GM21390 (cell line): ENCODE results near the gene KIAA0319L.

ENCODE experiments used
- ATAC-seq: cut with Tn5 transposase; IDR thresholded peaks from one replicate; pipeline ENCODE4 v1.9.1; 2021; ENCODE audit not compliant: unreplicated experiment

KIAA0319L gene

DNA sequence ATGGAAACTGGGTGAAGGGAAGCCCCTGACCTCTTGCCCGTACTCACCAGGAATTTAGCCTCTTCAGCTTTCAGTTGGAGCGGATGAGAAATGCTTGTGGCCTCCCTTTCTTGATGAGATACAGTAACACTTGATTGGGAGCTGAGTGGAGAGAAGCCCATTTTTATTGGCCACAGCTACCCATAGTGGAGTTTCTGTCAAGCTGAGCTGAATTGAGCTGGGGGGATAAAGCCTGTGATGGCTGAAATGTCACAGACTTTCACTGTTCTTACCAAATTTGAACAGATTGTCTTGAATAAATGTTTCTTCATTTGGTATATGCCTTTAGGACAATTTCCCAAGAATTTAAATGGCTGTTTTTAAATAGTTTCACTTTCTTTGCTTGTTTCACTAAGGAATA is 162.8 kb downstream of the KIAA0319L start:
- no peak for ATAC-seq

DNA sequence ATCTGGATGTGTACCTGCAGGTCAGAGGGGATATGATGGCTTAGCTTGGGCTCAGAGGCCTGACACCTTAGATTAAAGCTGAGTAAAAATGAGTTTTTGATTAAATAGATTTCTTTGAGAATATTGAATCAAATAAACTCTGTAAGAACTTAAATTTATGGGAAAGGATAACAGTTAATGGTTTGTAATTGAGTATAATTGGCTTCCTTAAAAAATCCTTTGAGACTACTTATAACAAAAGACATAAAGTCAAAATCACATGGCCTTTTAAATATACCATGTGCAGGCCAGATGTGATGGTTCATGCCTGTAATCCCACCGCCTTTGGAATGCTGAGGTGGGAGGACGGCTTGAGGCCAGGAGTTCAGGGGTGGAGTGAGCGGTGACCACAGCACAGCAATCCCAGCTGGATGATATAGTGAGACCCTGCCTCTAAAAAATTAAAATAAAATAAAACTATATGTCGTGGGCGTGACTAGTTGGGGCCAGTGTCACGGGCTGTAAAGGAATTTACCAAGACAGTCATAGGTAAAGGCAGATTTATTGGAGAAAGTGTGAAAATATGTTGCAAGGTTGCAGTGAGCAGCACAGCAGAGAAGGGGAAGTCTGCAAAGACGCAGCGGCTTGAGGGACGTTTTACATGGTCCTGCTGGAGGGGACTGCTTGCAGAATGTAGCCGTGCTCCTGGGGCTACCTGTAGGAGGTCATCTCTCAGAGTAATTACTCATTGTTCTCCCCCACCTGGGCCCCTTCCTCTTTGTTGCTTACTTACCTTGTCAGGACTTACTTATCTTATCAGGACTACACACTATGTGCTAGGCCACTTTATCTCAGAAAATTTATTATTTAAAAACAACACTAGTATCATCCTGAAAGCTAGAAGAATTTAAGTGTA is 166.4 kb downstream of the KIAA0319L start:
- no peak for ATAC-seq

DNA sequence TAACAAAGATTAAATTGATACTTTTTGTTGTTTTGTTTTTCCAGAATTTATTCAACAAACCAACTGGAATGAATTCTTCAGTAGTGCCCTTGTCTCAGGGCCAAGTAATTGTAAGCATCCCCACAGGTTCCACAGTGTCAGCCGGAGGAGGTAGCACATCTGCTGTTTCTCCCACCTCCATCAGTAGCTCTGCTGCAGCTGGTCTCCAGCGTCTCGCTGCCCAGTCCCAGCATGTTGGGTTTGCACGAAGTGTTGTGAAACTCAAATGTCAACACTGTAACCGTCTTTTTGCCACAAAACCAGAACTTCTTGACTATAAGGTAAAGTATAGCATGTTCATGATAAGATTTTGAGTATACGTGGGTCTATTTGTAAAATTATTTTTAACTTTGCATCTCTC is 170.2 kb downstream of the KIAA0319L start:
- no peak for ATAC-seq

DNA sequence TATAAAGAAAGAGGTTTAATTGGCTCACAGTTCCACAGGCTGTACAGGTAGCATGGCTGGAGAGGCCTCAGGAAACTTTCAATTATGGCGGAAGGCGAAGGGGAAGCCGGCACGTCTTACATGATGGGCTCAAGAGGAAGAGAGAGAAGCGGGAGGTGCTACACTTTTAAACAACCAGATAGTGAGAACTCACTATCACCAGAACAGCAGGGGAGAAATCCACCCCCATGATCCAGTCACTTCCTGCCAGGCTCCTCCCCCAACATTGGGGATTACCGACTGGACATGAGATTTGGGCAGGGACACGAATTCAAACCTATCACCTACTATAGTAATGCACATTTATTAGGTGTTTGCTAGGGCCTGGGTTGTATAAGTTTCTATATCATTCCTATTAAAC is 170.9 kb downstream of the KIAA0319L start:
- ATAC-seq = no peak
